HEK293T (cell line): ENCODE results near the gene CSNK2A1.

Experiments used
- BHLHE40 ChIP-seq: fragments of 450-650 bp; IDR thresholded peaks from 2 replicates; pipeline ENCODE4 v1.6.1; 2016; ENCODE audit warnings: mild to moderate bottlenecking, moderate library complexity, borderline replicate concordance
- CTBP1 ChIP-seq: fragments of 450-650 bp; IDR thresholded peaks from 2 replicates; pipeline ENCODE4 v1.6.1; 2016; ENCODE audit warnings: borderline replicate concordance
- ELF4 ChIP-seq: fragments of 450-650 bp; IDR thresholded peaks from 2 replicates; pipeline ENCODE4 v1.6.1; 2017; ENCODE audit warnings: antibody characterized with exemption
- FOXA1 ChIP-seq: fragments of 450-650 bp; IDR thresholded peaks from 2 replicates; pipeline ENCODE4 v1.6.1; 2016; ENCODE audit warnings: mild to moderate bottlenecking
- FOXK2 ChIP-seq: fragments of 450-650 bp; IDR thresholded peaks from 2 replicates; pipeline ENCODE4 v1.6.1; 2016; ENCODE audit warnings: mild to moderate bottlenecking
- HDGF ChIP-seq: fragments of 450-650 bp; IDR thresholded peaks from 2 replicates; pipeline ENCODE4 v1.6.1; 2017; ENCODE audit warnings: antibody characterized with exemption, borderline replicate concordance
- L3MBTL2 ChIP-seq: fragments of 450-650 bp; conservative IDR thresholded peaks from 2 replicates; pipeline ENCODE4 v1.6.1; 2016; ENCODE audit warnings: mild to moderate bottlenecking
- LEF1 ChIP-seq: fragments of 450-650 bp; IDR thresholded peaks from 2 replicates; pipeline ENCODE4 v1.6.1; 2017; ENCODE audit warnings: mild to moderate bottlenecking, borderline replicate concordance
- SP1 ChIP-seq: fragments of 450-650 bp; IDR thresholded peaks from 2 replicates; pipeline ENCODE4 v1.6.1; 2017
- ZNF384 ChIP-seq: fragments of 450-650 bp; IDR thresholded peaks from 2 replicates; pipeline ENCODE4 v1.6.1; 2016

GRCh38 chr20:543369-544152, at the start of gene CSNK2A1:
- TF ChIP-seq BHLHE40, result peak; percentile 80
- TF ChIP-seq CTBP1, result no peak
- no peak for TF ChIP-seq ZNF384
- peak; percentile 31; the same call in 1 of the 2 replicates for TF ChIP-seq ELF4
- peak; percentile 73 for TF ChIP-seq SP1
- TF ChIP-seq FOXK2, result no peak
- TF ChIP-seq LEF1, result no peak; the same call in 1 of the 2 replicates
- TF ChIP-seq L3MBTL2, result 0 out of 2 replicates have a peak, but pooled peaks have one; percentile 11
- no peak for TF ChIP-seq HDGF
- no peak for TF ChIP-seq FOXA1
